GM18508 (cell line): Measurements from ENCODE around the gene DUS1L.
A peak's percentile ranks its signal among the peaks of the same experiment; 100 is the strongest.

Source experiments
- ATAC-seq: cut with Tn5 transposase; IDR thresholded peaks from one replicate; pipeline ENCODE4 v1.9.1; 2021; ENCODE audit warnings: moderate number of reproducible peaks; ENCODE audit not compliant: insufficient read depth, unreplicated experiment

The DUS1L gene

DNA sequence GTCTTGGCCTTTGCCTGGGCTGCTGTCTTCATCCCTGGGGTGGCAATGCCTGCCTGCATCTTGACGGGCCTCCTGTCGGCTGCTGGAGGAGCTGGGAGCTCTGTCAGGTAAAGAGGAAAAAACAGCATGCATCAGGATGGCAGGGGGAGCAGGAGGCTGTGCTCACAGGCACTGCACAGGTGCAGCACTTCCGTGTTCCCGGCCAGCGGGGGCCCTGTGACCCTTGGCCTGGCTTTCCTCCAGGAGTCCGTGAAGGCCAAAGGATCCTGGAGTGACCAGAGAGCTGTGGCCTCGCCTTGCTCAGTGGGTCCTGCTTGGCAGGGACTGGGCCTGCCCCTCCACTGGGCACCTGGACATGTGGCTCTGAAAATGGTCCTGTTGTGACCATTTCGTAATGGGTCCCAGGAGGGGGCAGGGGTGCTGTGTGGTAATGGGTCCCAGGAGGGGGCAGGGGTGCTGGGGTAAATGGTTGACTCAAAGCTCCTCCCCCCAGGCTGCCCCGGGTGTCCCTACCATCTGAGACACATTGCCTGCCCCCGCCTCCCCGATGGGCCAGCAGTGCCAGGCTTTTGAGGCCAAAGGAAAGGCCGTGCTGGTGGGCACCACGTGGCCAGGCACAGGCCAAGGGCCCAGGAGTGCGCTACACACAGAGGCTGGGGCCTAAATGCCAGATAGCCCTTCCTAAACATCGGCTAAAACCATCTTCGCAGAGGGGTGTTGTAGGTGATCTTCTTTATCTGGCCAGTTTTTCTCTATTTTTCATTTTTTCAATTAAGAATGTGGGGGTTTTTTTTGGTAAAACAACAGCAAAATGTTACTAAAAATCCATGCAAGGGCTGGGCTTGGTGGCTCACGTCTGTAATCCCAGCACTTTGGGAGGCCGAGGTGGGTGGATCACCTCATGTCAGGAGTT lies 36.4 kb upstream of the DUS1L start:
- ATAC-seq, result no peak

DNA sequence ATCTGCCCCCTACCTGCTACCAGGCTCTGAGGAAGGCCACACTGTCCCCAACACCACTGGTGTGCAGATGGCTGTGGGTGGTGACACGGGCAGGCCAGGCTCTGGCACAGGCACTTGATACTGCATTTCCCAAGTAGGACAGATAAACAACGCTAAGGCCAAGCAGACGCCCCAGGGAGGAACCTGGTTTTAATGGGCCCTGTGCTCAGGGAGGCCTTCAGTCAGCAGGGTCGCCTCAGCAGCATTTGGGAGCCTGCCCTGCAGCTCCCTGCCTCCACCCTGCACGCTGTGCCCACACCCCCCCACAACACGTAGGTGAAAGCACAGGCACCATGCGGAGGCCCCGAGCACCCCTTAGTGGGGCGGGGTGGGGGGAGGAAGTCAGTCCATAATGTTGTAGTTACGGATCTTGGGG lies 35.7 kb upstream of the DUS1L start:
- ATAC-seq, result no peak

DNA sequence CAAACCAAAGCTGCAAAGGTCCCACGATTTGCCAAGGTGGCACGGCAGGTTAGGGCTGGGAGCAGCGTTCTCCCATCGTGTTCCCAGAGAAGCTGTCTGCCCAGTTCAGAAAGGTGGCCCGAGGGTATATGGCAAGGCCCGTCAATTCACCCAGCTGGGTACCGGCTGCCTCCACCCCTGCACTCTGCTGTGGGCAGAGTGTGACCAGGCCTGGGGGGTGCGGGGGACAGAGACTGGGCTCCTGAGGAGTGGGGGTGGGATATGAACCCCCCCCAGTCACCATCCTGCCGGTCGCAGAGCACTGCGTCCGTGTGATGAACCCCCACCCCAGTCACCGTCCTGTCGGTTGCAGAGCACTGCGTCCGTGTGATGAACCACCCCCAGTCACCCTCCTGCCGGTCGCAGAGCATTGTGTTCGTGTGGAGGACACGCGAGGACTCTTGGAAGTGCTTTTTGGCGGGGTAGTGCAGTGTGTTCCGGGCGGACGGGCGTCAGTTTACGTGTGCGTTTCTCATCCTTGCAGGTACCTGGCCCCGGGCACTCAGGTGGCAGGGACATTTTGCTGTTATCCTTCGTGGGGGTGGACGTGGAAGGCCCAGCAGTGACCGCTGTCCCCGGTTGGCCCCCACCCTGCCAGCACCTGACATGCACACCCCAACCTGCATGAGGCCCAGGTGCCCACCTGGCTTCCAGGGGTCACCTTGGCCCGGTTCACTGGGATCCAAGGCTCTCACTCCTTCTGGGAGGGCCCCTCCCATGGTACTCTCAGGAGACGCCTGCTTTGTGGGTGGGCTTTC lies 35.1 kb upstream of the DUS1L start:
- no peak for ATAC-seq

DNA sequence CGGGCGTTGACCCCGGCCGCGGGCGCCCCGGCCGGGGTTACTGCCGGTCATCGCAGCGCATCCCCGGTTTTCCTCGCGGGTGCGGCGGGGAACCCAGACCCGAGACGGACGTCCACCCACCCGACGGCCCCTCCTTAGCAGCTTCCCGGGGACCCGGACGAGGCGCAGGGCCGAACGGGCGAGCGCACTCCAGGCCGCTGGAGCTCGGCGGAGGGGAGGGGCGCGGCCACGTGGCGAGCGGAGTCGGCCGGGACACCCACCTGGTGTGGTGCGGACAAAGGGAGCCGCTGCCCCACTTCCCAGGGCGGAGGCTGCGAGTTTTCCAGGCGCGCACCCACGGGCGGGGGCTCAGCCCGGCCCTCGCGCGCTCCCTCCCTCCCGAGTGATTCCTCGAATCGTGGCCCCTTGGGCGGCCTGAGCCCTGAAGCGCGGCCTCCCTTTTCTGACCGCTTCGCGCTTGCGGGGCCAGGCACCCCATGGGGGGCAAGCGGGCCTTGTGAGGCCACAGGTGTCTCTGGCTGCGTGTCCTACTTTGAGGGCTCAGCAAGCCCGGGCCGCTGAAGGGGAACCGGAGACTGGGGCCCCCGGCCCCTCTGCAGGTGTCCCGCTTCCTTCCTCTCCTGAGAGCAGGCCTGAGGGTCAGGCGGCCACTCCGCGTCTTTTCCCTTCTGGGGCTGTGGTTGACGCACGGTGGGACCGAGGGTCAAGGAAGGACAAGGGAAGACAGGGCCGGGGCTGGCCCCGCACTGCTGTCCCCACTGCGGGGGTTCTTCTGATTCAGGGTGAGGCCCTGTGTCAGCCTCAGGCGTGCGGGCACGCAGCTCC lies 33.5 kb upstream of the DUS1L start:
- ATAC-seq, result peak; percentile 2

DNA sequence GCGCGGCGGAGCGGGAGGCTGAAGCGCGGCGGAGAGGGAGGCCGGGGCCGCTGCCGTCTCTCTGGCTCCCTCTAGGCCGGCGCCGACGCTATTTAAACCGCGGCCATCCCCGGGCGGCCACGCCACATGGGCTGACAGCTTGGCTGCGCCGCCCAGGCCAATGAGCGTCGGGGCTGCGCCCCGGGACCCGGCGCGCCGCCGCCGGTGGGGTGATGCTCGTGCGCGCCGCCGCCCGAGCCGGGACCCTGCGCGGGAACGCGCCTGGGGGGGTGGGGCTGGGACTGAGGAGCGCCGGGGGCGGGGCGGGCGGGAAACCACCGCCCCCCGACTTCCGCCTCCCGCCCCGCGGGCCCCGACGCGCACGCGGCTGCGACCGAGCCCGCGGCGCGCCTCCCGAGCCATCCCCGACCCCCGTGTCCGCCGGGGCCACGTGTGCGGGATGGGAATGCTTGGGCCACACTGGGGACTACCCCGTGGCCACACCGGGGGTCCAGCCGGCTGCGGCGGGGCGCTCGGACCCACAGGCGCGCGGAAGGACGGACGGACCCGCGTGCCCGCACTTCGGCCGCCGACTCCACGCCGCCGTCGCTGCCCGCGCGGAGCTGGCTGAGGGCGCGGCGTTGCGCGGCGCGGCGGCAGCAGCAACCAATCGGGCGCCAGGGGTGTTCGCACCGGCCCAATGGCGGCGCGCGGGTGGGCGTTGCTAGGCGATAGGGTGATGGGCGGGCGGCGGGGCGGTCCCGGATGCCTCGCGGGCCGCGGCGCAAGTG lies 32.8 kb upstream of the DUS1L start, which contains the start of gene FASN:
Gene FASN, minus strand, starts transcription at position 68 of the 770 bp plus-strand sequence. CDS start 1,791 bp downstream, outside the sequence.
- peak; percentile 45 for ATAC-seq

GRCh38 chr17:82097919-82098168 lies 32.2 kb upstream of the DUS1L start:
- peak; percentile 4 for ATAC-seq

DNA sequence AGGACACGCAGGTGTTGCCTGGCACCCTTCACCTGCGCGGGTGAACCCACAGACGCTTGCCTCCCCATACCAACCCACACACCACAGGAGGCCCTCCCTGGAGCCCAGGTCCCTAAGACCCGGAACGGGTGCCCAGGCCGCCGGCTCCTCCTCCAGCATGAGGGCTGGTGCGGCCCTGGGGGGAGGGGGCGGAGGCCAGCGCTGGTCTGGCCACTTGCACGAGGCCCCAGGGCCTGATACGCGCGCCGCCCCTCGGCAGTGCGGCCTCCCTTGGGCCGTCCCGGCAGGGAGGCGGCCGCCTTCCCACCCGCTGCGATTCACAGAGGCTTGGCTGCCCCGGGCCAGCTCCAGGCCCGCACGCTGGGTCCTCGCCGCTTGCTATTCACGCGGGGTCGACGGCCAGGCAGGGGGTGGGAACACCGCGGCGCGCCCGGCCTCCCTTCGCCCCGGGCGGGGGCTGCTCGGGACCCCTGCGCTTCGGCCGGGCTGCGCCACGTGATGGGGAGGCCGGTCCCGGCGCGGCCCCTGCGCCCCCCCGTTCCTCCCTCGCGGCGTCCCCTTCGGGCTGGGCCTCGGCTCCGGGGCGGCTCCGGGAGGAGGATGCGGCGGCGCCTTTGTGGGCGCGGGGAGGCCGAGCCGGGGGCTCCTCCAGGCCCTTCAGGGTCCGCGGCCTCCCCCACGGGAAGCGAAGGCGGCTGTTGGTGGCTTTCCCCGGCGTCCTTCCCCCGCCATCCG lies 31.7 kb upstream of the DUS1L start:
- no peak for ATAC-seq

DNA sequence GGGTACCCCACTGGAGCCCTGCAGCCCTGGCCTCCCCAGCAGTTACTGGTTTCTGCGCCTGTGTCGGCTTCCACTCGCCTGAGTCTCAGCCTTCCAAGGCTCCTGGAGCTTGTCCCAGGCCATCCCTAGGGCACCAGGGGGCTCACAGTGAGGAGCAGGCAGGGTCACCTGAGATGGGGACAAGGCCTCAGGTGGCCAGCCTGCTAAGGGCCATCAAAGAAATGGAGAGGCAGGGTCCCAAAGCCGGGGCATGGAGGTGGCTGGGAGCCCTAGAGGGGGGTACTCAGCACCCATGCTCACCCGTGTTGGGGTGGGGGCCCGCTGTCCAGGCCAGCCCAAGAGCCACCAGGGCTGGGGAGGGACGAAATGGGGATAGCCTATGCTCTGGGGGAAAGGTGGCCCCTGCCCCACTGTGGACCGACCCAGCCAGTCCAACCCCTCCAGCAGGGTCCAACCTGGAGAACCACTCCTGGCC lies 31.1 kb upstream of the DUS1L start:
- ATAC-seq, result no peak

DNA sequence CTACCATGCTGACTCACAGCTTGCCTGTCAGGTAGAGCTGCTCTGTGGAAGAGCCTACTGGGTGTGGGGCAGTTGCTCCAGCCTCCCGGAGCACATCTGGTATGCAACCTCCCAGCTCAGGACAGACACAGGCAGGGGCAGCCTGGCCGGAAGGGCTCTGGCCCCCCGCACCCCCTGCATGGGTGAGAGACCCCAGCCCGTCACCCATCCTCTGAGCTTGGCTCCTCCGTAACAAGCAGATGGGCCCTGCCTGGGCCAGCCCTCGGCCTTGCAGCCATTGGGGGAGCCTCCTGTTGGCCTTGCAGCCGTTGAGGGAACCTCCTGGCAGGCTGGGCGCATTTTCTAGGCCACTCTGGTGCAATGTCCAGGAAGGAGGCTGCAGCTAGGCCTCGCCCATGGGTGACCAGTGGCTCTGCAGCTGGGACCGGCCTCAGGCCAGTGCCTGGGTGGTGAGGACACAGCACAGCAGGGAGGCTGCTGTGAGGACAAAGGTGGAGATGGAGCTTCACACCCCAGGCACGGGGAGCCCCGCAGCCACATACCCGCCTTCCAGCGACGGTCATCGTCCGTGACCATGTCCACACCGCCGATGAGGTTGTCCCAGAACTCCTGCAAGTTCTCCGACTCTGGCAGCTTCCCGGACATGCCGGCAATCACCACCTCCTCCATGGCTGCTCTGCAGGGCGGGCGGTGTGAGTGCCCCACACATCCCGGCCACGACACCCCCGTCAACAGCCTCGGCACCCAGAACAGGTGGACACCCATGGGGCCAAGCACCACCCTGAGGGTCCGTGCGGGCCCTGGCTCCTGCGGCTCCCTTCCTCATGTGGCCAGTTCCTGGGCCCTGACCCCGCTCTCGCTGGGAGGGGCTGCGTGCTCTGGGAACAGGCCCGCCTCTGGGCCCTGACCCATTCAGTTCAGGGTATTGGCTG lies 30.4 kb upstream of the DUS1L start:
- no peak for ATAC-seq

DNA sequence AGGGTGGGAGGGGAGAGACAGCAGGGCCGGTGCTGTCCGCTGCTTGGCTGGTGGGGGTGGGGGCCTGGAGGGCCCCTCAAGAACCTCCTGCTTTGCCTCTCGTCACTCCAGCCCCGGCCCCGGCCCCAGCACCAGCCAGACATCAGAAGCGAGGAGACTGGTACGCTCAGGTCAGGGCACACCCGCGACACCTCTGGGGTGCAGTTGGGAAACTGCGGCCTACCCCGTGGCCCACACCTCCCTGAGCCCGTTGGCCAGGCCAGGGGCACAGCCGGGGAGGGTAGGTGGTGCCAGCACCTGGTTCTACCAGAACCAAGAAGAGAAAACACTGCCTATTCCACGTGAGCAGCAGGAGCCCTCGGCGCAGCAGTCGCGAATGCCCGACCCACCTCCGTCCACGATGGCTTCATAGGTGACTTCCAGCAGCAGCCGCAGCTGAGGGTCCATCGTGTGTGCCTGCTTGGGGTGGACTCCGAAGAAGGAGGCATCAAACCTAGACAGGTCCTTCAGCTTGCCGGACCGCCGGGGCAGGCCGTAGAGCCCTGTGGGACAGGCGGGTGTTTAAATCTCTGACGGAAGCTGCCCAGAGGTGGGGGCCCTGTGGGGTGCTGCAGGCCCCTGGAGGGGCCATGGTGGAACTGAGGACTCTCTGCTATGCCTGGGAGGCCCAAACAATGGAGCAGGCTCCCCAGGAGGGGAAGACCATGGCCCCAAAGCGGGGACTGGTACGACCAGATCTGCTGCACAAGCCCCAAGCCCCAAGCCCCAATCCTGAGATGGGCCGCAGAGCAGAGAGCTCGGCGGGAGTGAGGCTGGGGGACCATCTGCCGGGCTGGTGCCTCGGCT lies 29.6 kb upstream of the DUS1L start:
- ATAC-seq, result no peak

- ATAC-seq, result no peak
These were observed 27.6 kb upstream of the DUS1L start for GRCh38 chr17:82092995-82093751.

GRCh38 chr17:82092628-82092994 lies 27.0 kb upstream of the DUS1L start:
- no peak for ATAC-seq

DNA sequence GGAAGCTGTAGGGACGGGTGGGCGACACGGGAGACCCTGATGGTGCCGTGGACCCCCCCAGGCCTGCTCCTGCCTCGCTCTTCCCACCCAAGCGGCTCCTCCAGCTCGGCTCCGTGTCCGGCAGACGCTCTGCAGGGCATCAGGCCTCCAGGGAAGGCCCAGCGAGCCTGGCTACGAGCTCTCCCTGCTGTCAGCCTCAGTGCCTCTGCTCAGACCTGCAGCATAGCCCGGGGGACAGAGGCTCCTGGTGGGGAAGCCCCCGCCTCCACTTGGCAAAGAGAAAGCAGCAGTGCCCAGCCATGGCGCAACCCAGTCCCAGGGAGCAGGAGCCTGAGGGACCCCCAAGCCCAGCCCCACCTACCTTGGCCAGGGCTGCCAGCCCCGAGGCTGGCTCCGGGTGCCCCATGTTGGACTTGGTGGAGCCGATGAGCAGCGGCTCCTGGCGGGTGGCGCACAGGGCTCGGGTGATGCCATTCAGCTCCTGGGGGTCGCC lies 26.5 kb upstream of the DUS1L start:
- ATAC-seq, result no peak

- no peak for ATAC-seq
These were observed 25.9 kb upstream of the DUS1L start for GRCh38 chr17:82091264-82092066.

- ATAC-seq, result no peak
These were observed 25.1 kb upstream of the DUS1L start for GRCh38 chr17:82090549-82091263.
